Heart left ventricle (tissue), 16 donors: ENCODE measurements around the gene CLEC11A. TPM values are rescaled to one million over a fixed set of nuclear protein-coding genes. Genes with fewer than 3 reads are reported as not detected.
A peak's percentile ranks its signal among the peaks of the same experiment; 100 is the strongest.

Experiments used
- ATAC-seq, 4 donors: fragments of 200-7000 bp; cut with Tn5 transposase; one replicate each; pipeline ENCODE4 v1.9.1; 2020 to 2022; ENCODE audit warnings: moderate library complexity in 4 of 4, mild to moderate bottlenecking in 3 of 4, moderate number of reproducible peaks in 1 of 4
- DNase-seq, 5 donors: peaks; one replicate each; pipeline ENCODE4 v3.0.0-alpha.2; 2020
- H3K27ac ChIP-seq, 12 donors: fragments of 200-600 bp; sonication (generic) in 4 of 12; one replicate each; pipeline versions ENCODE4 v1.5.0 to v1.8.0; 2016 to 2022; ENCODE audit warnings: mild to moderate bottlenecking in 2 of 12
- H3K27me3 ChIP-seq, 9 donors: fragments of 200-600 bp; sonication (generic) in 2 of 9; one replicate each; pipeline versions ENCODE4 v1.5.1 to v1.8.0; 2016 to 2022; ENCODE audit warnings: mild to moderate bottlenecking in 3 of 9
- H3K36me3 ChIP-seq, 9 donors: fragments of 200-600 bp; sonication (generic) in 2 of 9; one replicate each; pipeline versions ENCODE4 v1.5.0 to v1.8.0; 2018 to 2022; ENCODE audit warnings: mild to moderate bottlenecking in 2 of 9
- H3K4me1 ChIP-seq, 12 donors: fragments of 200-600 bp; sonication (generic) in 4 of 12; one replicate each; pipeline versions ENCODE4 v1.5.0 to v1.8.0; 2016 to 2022; ENCODE audit warnings: mild to moderate bottlenecking in 3 of 12
- H3K4me3 ChIP-seq, 12 donors: fragments of 200-600 bp; sonication (generic) in 4 of 12; one replicate each; pipeline versions ENCODE4 v1.5.0 to v1.8.0; 2017 to 2022; ENCODE audit warnings: mild to moderate bottlenecking in 9 of 12, moderate library complexity in 4 of 12
- H3K9me3 ChIP-seq, 12 donors: fragments of 200-600 bp; sonication (generic) in 4 of 12; one replicate each; pipeline versions ENCODE4 v1.5.0 to v1.8.0; 2016 to 2022; ENCODE audit warnings: mild to moderate bottlenecking in 1 of 12
- CTCF ChIP-seq, 12 donors: fragments of 200-600 bp; sonication (generic) in 4 of 12; IDR thresholded peaks; one replicate each; pipeline versions ENCODE4 v1.5.0 to v1.8.0; 2018 to 2022; ENCODE audit warnings: antibody characterized with exemption in 12 of 12, mild to moderate bottlenecking in 5 of 12
- POLR2A ChIP-seq, 2 donors: fragments of 450-650 bp; IDR thresholded peaks; one replicate each; pipeline ENCODE4 v1.6.1; 2017; ENCODE audit warnings: antibody characterized with exemption in 2 of 2, mild to moderate bottlenecking in 2 of 2, moderate library complexity in 2 of 2
- WGBS, 4 donors: extraction: QIAGEN DNeasy Blood & Tissue Kit in 2 of 4; methylation state at CpG; one replicate each; pipeline versions ENCODE4 v1.1.5 to v1.1.7; 2013 to 2018; 5-methylcytosine and 5-hydroxymethylcytosine counted together
- intact Hi-C, 10 donors: fragments of 100-400 bp; cut with DNase I; formaldehyde crosslinking; loops; one replicate each; pipeline versions ENCODE4 v1.11.1 to v1.14.2; 2022
- polyA plus RNA-seq, 2 donors: library from polyadenylated mRNA; stranded (reverse); fragments of 200-250 nt; gene quantifications; one replicate each; pipeline ENCODE4 v1.2.3, GENCODE V29; 2013
- total RNA-seq, 9 donors: library from RNA; depleted of rRNA in 2 of 9; stranded (reverse); fragments of >200 nt in 2 of 9; fragmentation: NEBNext Ultra II Directional in 3 of 9; extraction: Animal tissue kit (Norgen Biotek cat#: 25700) in 3 of 9; gene quantifications; one replicate each; pipeline versions ENCODE4 v1.1.0 to v1.2.4, GENCODE V29; 2016 to 2023
- donor health status: ischemic (EF 13 %, LVEDD 7.1; RV severe dilation, severe dysfunction).
- donor health status: healthy with polysubstance abuse.
- donor health status: DM: no; HTN: yes; CAD: no.
- donor health status: DM: no; HTN: no; CAD: no.
- donor health status: ischemic (EF 25% LVEDD 6.9; RV normal size, moderate dysfunction).
- donor health status: ischemic (EF 25% LVEDD 5.7; RV mildly dilated, moderate dysfunction).
- donor health status: healthy.
- donor health status: DM: yes; HTN: yes; CAD: no.
- donor health status: ischemic (EF 35%, LVEDD 5.7; RV mildly dilated, moderate dysfunction).
- donor health status: nonischemic (EF 11% LVEDD 7.7; RV severe dilation, severe dysfunction).
- donor health status: DM: yes; HTN: yes; CAD: no.
- donor health status: PGD.
- donor health status: ischemic (EF 29% LVEDD 5.4; RV normal size, mild dysfunction).
- donor health status: nonischemic (EF 23%, LVEDD 6.1; RV moderate dilation, normal function).

The CLEC11A gene
- total and polyA plus RNA-seq, 11 donors = 2.4 to 16.6 (median 4.2) TPM

- TF ChIP-seq CTCF (IDR thresholded peaks at IDR 0.05) = no peak
- no peak for TF ChIP-seq POLR2A (IDR thresholded peaks at IDR 0.05)
Measured at GRCh38 chr19:50695251-50696093, 27.7 kb upstream of the CLEC11A start.

GRCh38 chr19:50696094-50696483 is 27.1 kb upstream of the CLEC11A start:
- no peak overlapping the region for H3K27ac ChIP-seq
- WGBS, 4 donors = 52 to 56% (median 54%) methylated on average over 14 to 15 of the region's 15 CpGs
- H3K4me1 ChIP-seq = peaks cover 0 to 13% (median 0%) of the 10 kb centered on the region in 12 donors
- DNase-seq (no peak), ATAC-seq (no peak)
- TF ChIP-seq CTCF (IDR thresholded peaks at IDR 0.05) (no peak), POLR2A (IDR thresholded peaks at IDR 0.05) (no peak)
- no peaks in the 10 kb centered on the region for H3K36me3 ChIP-seq
- H3K9me3 ChIP-seq = no peaks in the 10 kb centered on the region
- intact Hi-C loops = no loop called here
- H3K4me3 ChIP-seq = no peak overlapping the region
- H3K27me3 ChIP-seq = peaks cover 17 to 53% (median 39%) of the 10 kb centered on the region in 9 donors

More at GRCh38 chr19:50695251-50696093, 27.7 kb upstream of the CLEC11A start:
- no peaks in the 10 kb centered on the region for H3K9me3 ChIP-seq
- ATAC-seq (peak in 1 of 4 donors; percentile 52), DNase-seq (no peak)
- peaks cover 0 to 13% (median 0%) of the 10 kb centered on the region in 12 donors for H3K4me1 ChIP-seq
- intact Hi-C loops = no loop called here
- peaks cover 17 to 58% (median 39%) of the 10 kb centered on the region in 9 donors for H3K27me3 ChIP-seq
- H3K27ac ChIP-seq = no peak overlapping the region
- 2 to 3% (median 2%) methylated on average over 23 to 75 of the region's 81 CpGs for WGBS, 4 donors
- H3K36me3 ChIP-seq = no peaks in the 10 kb centered on the region
- H3K4me3 ChIP-seq = no peak overlapping the region

- Histone ChIP-seq H3K36me3 (no peaks in the 10 kb centered on the region), H3K4me3 (no peak overlapping the region), H3K4me1 (peaks cover 0 to 13% (median 0%) of the 10 kb centered on the region in 12 donors), H3K27ac (no peak overlapping the region), H3K27me3 (peaks cover 21 to 52% (median 33%) of the 10 kb centered on the region in 9 donors), H3K9me3 (no peaks in the 10 kb centered on the region)
- intact Hi-C loops = no loop called here
- 65 to 74% (median 70%) methylated on average over 13 of the region's 13 CpGs for WGBS, 4 donors
- no peak for ATAC-seq
- no peak for TF ChIP-seq POLR2A (IDR thresholded peaks at IDR 0.05)
- TF ChIP-seq CTCF (IDR thresholded peaks at IDR 0.05) = no peak
- DNase-seq = no peak
Measured at GRCh38 chr19:50697414-50698124, 25.6 kb upstream of the CLEC11A start.
